K562 (cell line): ENCODE data around the gene ADM2. TPM values are rescaled to one million over a fixed set of nuclear protein-coding genes. Genes with fewer than 3 reads are reported as not detected.
A peak's percentile ranks its signal among the peaks of the same experiment; 100 is the strongest.

Experiments
- CBX1 ChIP-seq: sonication (generic); IDR thresholded peaks from 2 replicates; pipeline ENCODE4 v1.6.1; 2016; ENCODE audit warnings: antibody characterized with exemption, low read depth, mild to moderate bottlenecking
- CTCFL ChIP-seq: IDR thresholded peaks from 2 replicates; pipeline ENCODE4 v1.6.1; 2011; ENCODE audit warnings: borderline replicate concordance, low read depth, mild to moderate bottlenecking, moderate library complexity, low read length; ENCODE audit not compliant: insufficient read depth, poor library complexity, severe bottlenecking
- FIP1L1 ChIP-seq: fragments of 200-400 bp; formaldehyde crosslinking; IDR thresholded peaks from 2 replicates; pipeline ENCODE4 v1.6.1; 2018; ENCODE audit warnings: mild to moderate bottlenecking, low read depth, low read length; ENCODE audit not compliant: poor library complexity, severe bottlenecking
- HINFP ChIP-seq: fragments of 450-650 bp; conservative IDR thresholded peaks from 2 replicates; pipeline ENCODE4 v1.6.1; 2016; ENCODE audit warnings: missing genetic modification characterization, low read depth, mild to moderate bottlenecking, control low read depth, missing compliant biosample characterization
- ILF3 ChIP-seq: fragments of 450-650 bp; IDR thresholded peaks from 2 replicates; pipeline ENCODE4 v1.6.1; 2018; ENCODE audit warnings: antibody characterized with exemption, mild to moderate bottlenecking, moderate library complexity, borderline replicate concordance
- MCM2 ChIP-seq: fragments of 450-650 bp; IDR thresholded peaks from 2 replicates; pipeline ENCODE4 v1.6.1; 2017; ENCODE audit warnings: low read depth, mild to moderate bottlenecking
- MITF ChIP-seq: IDR thresholded peaks from 2 replicates; pipeline ENCODE4 v1.6.1; 2014; ENCODE audit warnings: antibody characterized with exemption
- NFRKB ChIP-seq: fragments of 450-650 bp; IDR thresholded peaks from 2 replicates; pipeline ENCODE4 v1.6.1; 2016; ENCODE audit warnings: low read depth
- PRMT5 ChIP-seq: sonication (generic); formaldehyde crosslinking; IDR thresholded peaks from 2 replicates; pipeline ENCODE4 v1.5.0; 2020; ENCODE audit warnings: missing genetic modification reagents
- SMARCA5 ChIP-seq: fragments of 450-650 bp; IDR thresholded peaks from 2 replicates; pipeline ENCODE4 v1.6.1; 2016
- SP2 ChIP-seq: IDR thresholded peaks from 2 replicates; pipeline ENCODE4 v1.6.1; 2011; ENCODE audit warnings: mild to moderate bottlenecking, low read depth, low read length, moderate library complexity; ENCODE audit not compliant: poor library complexity, severe bottlenecking; ENCODE audit errors: extremely low read depth
- ZBTB43 ChIP-seq: sonication (generic); formaldehyde crosslinking; IDR thresholded peaks from 2 replicates; pipeline ENCODE4 v1.8.0; 2023; ENCODE audit warnings: mild to moderate bottlenecking, missing genetic modification reagents
- ZBTB49 ChIP-seq: sonication (generic); formaldehyde crosslinking; IDR thresholded peaks from 2 replicates; pipeline ENCODE4 v1.8.0; 2022; ENCODE audit warnings: missing genetic modification reagents, mild to moderate bottlenecking, borderline replicate concordance
- ZNF280A ChIP-seq: fragments of 450-650 bp; IDR thresholded peaks from 2 replicates; pipeline ENCODE4 v1.6.1; 2018; ENCODE audit warnings: mild to moderate bottlenecking, low read depth; ENCODE audit not compliant: partially characterized antibody
- ZNF561 ChIP-seq: fragments of 450-650 bp; formaldehyde crosslinking; conservative IDR thresholded peaks from 2 replicates; pipeline ENCODE4 v1.4.0; 2020; ENCODE audit warnings: mild to moderate bottlenecking, moderate library complexity
- ZNF778 ChIP-seq: fragments of 450-650 bp; formaldehyde crosslinking; IDR thresholded peaks from 2 replicates; pipeline ENCODE4 v1.4.0; 2020; ENCODE audit warnings: mild to moderate bottlenecking, moderate library complexity
- polyA plus RNA-seq, 8 experiments: library from polyadenylated mRNA; depleted of rRNA in 4 of 8; stranded (reverse) in 5 of 8; unstranded in 3 of 8; fragments of >200 nt; fragmentation: Nextera tagmentation in 2 of 8; fragmentation: Illumina TruSeq in 1 of 8; extraction: Ambion mirVana in 2 of 8; extraction: Trizol in 1 of 8; gene quantifications; 2 replicates each; pipeline versions ENCODE4 v1.2.1 to v1.2.3, GENCODE V29; 2011 to 2014; ENCODE audit warnings: inconsistent platforms in 1 of 8, missing spikeins in 1 of 8
- total RNA-seq, 7 experiments: library from RNA; depleted of rRNA in 6 of 7; stranded (reverse); fragments of >200 nt in 6 of 7; fragmentation: Illumina TruSeq in 2 of 7; extraction: Trizol in 2 of 7; gene quantifications; 2 replicates each; pipeline versions ENCODE4 v1.2.1 to v1.2.3, GENCODE V29; 2011 to 2021; ENCODE audit warnings: low replicate concordance in 1 of 7

The ADM2 gene
- total and polyA plus RNA-seq, 9 of the 15 experiments (the other 6 are each of a cell fraction or from before 2014, with no cell fraction given), result 0.11 to 5.1 (median 0.38) TPM

GRCh38 chr22:50525104-50525857 is 43.9 kb downstream of the ADM2 start, which contains the start of gene SCO2 (continued):
- peak; percentile 28 for TF ChIP-seq CTCFL
- no peak for TF ChIP-seq ILF3
- no peak for TF ChIP-seq ZNF280A
- TF ChIP-seq FIP1L1, result peak; percentile 82
- TF ChIP-seq PRMT5 (CRISPR knock-in tag), result 0 out of 2 replicates have a peak, but pooled peaks have one; percentile 34
- TF ChIP-seq MITF, result peak; percentile 57; the same call in 1 of the 2 replicates
- no peak for TF ChIP-seq ZBTB43 (CRISPR knock-in tag)
- TF ChIP-seq NFRKB, result no peak
- no peak for TF ChIP-seq SP2
- TF ChIP-seq CBX1, result peak; percentile 62
- no peak for TF ChIP-seq ZBTB49 (CRISPR knock-in tag)
- no peak for TF ChIP-seq HINFP (tag)
- no peak for TF ChIP-seq ZNF561 (CRISPR knock-in tag)
- TF ChIP-seq SMARCA5, result no peak
- TF ChIP-seq ZNF778, result no peak
- no peak for TF ChIP-seq MCM2
